Endothelial cell of umbilical vein (primary cell): ENCODE results near the gene KPTN.

ENCODE experiments used
- EZH2 ChIP-seq: IDR thresholded peaks from 2 replicates; pipeline ENCODE4 v1.6.1; 2012; ENCODE audit warnings: borderline replicate concordance, low read depth, mild to moderate bottlenecking, moderate library complexity, low read length, inconsistent platforms; ENCODE audit not compliant: severe bottlenecking
- FOS ChIP-seq: IDR thresholded peaks from 2 replicates; pipeline ENCODE4 v1.6.1; 2011; ENCODE audit warnings: mild to moderate bottlenecking, low read length, moderate library complexity, borderline replicate concordance; ENCODE audit not compliant: insufficient read depth
- GATA2 ChIP-seq: IDR thresholded peaks from 2 replicates; pipeline ENCODE4 v1.7.0; 2011; ENCODE audit warnings: low read depth, mild to moderate bottlenecking, moderate library complexity, mixed read lengths, low read length; ENCODE audit not compliant: insufficient read length, insufficient read depth
- JUN ChIP-seq: IDR thresholded peaks from 2 replicates; pipeline ENCODE4 v1.6.1; 2011; ENCODE audit warnings: borderline replicate concordance, low read depth; ENCODE audit not compliant: insufficient read length, insufficient read depth
- MYC ChIP-seq: IDR thresholded peaks from one replicate; pipeline ENCODE4 v1.6.1; 2011; ENCODE audit warnings: mild to moderate bottlenecking, low read depth, low read length
- POLR2A ChIP-seq: IDR thresholded peaks from 2 replicates; pipeline ENCODE4 v1.6.1; 2012; ENCODE audit warnings: low read depth, mild to moderate bottlenecking, control low read depth, low read length
- POLR2AphosphoS5 ChIP-seq: IDR thresholded peaks from 2 replicates; pipeline ENCODE4 v1.6.1; 2012; ENCODE audit warnings: low read depth, mild to moderate bottlenecking, control low read depth, low read length, moderate library complexity; ENCODE audit not compliant: insufficient read depth
- TF ChIP-seq, protein P1 (sequence below), 2 donors: IDR thresholded peaks; 1 replicate in 1 of 2; 2 replicates in 1 of 2; pipeline ENCODE4 v1.5.1; 2011; ENCODE audit warnings: low read length in 2 of 2, mild to moderate bottlenecking in 2 of 2, moderate library complexity in 2 of 2, control low read depth in 1 of 2, inconsistent platforms in 1 of 2, low read depth in 1 of 2; ENCODE audit not compliant: insufficient read depth in 1 of 2; ENCODE audit errors: extremely low read depth in 1 of 2
- TF ChIP-seq, protein P2 (sequence below): IDR thresholded peaks from 2 replicates; pipeline ENCODE4 v1.6.1; 2011; ENCODE audit not compliant: insufficient read depth, insufficient read length

DNA sequence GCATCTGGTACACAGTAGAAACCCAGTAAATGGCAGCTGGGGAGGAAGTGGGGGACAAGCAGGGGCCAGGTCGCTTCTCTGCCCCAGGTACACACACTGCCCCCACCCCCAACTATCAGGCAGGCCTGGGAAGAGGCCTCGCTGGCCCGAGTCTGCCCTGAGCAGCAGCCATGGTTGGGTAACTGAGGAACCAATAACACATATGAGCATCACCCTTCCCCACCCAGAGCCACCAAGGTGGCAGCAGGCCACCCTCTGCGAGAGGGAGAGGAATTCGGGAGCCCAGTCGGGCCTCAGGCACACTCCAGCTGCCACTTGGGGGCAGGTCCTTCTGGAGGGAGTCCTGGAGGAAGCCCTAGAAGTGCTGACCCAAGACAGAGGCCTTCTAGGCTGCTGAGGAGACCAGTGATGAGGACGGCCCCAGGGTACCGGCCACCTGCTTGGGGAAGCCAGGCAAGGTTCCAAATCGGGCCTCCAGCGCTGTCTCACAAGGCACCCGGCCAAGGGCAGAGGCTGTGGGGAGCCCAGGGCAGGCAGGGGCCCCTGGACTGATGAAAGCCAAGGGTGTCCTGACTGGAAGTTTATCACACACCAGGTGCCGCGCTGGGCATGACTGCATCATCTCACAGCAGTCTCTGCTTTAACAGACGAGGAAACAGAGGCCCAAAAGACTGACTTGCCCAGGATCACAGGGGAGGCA is 14.0 kb upstream of the KPTN start:
- TF ChIP-seq, protein P1, sequence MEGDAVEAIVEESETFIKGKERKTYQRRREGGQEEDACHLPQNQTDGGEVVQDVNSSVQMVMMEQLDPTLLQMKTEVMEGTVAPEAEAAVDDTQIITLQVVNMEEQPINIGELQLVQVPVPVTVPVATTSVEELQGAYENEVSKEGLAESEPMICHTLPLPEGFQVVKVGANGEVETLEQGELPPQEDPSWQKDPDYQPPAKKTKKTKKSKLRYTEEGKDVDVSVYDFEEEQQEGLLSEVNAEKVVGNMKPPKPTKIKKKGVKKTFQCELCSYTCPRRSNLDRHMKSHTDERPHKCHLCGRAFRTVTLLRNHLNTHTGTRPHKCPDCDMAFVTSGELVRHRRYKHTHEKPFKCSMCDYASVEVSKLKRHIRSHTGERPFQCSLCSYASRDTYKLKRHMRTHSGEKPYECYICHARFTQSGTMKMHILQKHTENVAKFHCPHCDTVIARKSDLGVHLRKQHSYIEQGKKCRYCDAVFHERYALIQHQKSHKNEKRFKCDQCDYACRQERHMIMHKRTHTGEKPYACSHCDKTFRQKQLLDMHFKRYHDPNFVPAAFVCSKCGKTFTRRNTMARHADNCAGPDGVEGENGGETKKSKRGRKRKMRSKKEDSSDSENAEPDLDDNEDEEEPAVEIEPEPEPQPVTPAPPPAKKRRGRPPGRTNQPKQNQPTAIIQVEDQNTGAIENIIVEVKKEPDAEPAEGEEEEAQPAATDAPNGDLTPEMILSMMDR (IDR thresholded peaks at IDR 0.05; ENCODE audit: extremely low read depth in 1 of 2, insufficient read depth in 1 of 2, low read depth in 1 of 2, low read length in 2 of 2): no peak
- TF ChIP-seq, protein P2, sequence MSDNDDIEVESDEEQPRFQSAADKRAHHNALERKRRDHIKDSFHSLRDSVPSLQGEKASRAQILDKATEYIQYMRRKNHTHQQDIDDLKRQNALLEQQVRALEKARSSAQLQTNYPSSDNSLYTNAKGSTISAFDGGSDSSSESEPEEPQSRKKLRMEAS: no peak
- no peak for TF ChIP-seq POLR2AphosphoS5
- TF ChIP-seq POLR2A: no peak
- no peak for TF ChIP-seq JUN
- TF ChIP-seq FOS: no peak
- TF ChIP-seq EZH2: no peak
- no peak for TF ChIP-seq MYC
- TF ChIP-seq GATA2: no peak
